Stimulated activated CD8-positive, alpha-beta memory T cell treated with anti-CD3 and anti-CD28 coated beads, Interleukin-15, amount 100 ng/mL, for 24 hours (primary cell): ENCODE data around the gene MAP1S.

Experiments
- DNase-seq: peaks from one replicate; pipeline ENCODE4 v3.0.0-alpha.2; 2020; ENCODE audit warnings: low read depth

The MAP1S gene

DNA sequence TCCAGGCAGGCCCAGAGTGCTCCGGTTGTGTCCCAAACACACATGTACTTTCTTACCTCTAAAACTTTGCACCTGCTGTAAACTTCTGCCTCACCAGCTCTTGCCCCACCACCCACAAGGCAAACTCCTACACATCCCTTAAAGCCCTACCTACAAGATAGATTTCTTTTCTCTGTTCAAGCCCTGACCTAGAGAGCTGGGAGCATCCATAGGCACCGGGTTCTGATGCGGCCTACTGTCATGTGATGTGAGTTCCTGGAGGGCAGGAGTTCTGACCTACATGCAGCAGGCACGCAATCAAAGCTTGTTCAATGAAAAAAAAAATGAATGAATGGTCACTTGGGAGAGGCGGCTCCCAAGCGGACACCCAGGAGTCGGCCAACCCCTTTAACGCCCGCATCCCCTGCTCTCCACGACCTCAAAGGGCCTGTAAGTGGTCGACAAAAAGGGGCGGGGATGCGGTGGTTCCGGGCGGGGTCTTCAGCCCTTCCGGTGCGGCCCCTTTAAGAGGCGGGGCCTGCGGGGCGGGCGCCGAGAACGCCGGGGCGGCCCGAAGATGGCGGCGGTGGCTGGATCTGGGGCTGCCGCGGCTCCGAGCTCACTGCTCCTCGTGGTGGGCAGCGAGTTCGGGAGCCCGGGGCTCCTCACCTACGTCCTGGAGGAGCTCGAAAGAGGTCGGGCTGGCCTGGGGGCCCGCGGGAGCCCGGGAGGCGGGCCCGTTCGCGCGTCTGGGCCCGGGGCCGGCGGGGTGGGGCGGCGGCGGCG, at the start of gene MAP1S:
TSS of gene MAP1S (plus strand) at position 534 of the 765 bp plus-strand sequence. CDS start at position 557, 23 bp downstream.
- peak; percentile 42 for DNase-seq

DNA sequence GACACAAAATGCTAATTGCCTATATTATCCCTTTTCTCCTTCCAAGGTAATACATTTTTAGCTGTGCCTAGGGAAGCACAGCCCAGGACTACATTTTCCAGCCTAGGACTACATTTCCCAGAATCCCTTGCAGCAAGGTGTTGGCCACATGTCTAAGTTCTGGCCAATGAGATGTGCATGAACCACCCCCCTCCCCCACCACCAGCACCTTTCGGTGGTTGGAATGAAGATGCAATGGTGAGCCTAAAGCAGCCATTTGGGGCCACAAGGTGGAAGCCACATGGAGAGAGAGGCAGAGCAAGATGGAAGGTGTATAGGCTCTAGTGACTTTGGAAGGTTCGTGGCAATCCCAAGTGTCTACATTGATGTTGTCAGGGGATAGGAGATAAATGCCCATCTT, 47.4 kb upstream of the MAP1S start:
- no peak for DNase-seq

DNA sequence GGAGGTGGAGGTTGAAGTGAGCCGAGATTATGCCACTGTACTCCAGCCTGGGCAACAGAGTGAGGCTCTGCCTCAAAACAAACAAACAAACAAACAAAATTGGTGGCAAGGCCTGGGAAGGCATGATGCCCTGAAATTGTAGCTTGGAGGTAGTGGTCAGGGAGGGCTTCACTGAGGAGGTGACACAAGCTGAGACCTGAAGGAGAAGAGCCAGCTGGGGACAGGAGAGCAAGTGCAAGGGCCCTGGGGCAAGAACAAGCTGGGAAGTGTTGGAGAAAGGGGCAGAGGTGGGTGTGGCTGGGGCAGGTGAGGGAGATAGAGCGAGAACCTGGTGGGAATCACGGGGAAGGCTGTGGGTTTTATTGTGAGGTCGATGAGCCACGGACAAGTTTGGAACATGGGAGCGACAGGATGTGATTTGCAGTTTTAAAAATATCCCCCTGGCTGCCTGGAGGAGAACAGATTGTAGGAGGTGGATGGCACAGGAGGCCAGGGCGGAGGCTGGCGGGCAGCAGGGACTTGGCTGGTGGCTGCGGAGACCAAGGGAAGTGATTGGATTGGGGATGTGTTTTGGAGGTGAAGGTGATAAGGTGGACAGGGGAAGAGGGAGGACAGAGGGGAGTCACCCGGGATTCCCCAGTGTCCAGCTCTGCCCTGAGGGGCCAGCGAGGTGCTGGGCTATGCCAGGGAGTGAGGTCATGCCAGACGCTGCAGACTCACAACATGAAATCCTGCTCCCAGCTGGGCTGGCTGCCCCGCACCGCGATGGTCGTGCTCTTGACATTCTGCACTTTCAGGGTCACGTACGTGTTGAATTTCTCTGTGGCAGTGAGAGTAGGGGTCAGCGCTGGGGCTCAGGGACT, 45.1 kb upstream of the MAP1S start:
- DNase-seq = no peak

- DNase-seq = no peak
Observed at GRCh38 chr19:17676295-17676694, 43.0 kb upstream of the MAP1S start.

DNA sequence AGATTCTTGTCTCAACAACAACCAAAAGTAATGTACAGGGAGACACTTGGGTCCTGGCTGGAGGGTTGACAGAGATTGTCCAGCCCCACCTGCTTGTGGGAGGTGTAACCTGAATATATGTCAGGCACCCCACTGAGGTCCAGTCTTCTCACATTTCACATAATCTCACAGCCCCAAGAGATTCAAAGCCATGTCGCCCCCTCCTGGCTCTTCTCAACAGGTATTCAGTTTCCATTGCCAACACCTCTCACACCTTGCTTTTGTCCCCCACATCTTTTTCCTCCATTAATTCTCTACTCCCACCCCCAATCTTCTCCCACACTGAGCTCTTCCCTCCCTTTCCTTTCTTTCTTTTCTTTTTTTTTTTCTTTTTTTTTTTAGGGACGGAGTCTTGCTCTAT, 42.3 kb upstream of the MAP1S start:
- DNase-seq = no peak

- DNase-seq = no peak
Observed at GRCh38 chr19:17678836-17679235, 40.4 kb upstream of the MAP1S start.

- no peak for DNase-seq
Observed at GRCh38 chr19:17679526-17680229, 39.6 kb upstream of the MAP1S start.

DNA sequence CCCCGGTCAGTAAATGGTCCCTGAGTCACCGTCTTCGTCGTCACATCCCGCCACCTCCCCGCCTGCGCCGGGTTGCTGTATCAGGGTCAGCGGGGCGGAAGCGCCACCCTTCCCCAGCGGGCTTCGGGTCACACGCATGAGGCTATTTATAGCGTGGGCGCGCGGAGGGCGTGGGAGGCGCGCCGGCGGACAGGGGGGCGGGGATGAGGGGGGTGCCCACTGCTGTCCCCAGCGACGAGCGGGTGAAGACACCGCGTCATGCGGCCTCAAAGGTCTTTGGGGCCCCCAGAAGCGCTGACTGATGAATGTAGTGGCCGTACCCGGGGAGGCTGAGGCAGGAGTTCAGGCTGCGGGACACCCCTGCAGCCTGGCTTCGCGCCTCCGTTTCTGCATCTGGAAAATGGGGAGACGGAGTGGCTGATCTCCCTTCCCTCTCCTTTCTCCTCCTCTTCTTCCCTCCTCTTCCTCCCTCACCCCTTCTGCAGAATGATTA, 39.0 kb upstream of the MAP1S start:
- DNase-seq = peak; percentile 12

DNA sequence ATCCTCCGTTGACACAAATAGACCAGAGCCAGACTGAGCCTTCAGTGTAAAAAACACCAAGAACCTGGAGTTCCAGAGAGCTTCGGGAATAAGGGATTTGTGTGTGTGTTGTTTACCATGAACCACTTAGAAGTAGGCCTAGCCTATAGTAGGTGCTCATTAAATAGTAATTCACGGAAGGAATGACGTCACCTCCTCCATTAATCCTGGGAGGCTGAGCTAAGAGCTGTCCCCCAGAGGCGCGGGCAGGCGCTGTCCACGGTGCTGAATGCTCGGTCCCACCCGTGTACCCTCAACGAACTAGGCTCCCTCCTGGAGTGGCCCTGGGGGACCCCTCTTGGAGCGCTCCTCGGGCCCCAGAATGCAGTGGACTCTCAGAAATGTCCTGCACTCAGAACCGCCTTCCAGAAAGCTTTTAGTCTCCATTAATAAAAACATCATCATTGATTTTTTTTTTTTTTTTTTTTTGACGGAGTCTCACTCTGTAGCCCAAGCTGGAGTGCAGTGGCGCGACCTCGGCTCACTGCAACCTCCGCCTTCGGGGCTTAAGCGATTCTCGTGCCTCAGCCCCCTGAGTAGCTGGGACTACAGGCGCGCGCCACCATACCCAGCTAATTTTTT, 37.7 kb upstream of the MAP1S start:
- DNase-seq = no peak

DNA sequence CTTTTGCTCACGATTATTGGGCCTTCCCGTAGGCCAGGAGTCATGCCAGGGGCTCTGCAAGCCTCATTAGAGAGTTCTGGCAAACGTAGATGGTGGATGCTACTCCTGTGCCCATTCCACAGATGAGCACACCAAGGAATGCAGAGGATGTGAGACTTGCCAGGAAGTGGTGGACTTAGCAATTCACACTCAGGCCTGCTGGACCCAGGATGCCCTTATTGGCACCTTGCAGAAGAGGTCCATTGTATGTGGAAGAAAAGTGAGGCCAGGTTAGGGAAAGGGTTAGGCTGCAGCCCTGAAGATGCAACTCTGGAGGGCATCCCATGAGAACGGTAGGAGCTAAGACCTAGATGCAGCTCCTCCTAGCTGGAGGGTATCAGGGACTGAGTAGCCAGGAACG, 37.0 kb upstream of the MAP1S start:
- DNase-seq = no peak

- no peak for DNase-seq
Observed at GRCh38 chr19:17683078-17683477, 36.2 kb upstream of the MAP1S start.

DNA sequence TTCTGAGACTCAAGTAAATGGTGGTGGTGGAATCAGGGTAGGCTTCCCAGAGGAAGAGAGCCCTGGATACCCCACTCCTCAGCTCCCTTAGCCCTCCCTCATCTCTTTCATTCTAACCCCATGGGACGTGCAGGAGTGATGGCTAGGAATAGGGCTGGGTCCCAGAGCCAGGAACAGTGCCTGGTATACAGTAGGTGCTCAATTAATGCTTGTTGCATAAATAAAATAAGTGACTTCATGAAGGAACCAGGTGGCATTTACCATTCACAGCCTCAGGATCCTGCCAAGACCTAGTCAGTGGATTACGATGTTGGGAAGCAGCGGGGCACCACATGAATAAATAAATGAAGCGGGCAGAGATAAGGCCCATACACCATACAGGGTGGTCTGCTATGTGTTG, 35.0 kb upstream of the MAP1S start:
- no peak for DNase-seq

GRCh38 chr19:17685451-17686022, 33.7 kb upstream of the MAP1S start:
- no peak for DNase-seq

- DNase-seq = no peak
Observed at GRCh38 chr19:17686023-17686521, 33.2 kb upstream of the MAP1S start.

- DNase-seq = no peak
Observed at GRCh38 chr19:17686592-17687024, 32.7 kb upstream of the MAP1S start.

- no peak for DNase-seq
Observed at GRCh38 chr19:17687141-17687856, 32.0 kb upstream of the MAP1S start.

DNA sequence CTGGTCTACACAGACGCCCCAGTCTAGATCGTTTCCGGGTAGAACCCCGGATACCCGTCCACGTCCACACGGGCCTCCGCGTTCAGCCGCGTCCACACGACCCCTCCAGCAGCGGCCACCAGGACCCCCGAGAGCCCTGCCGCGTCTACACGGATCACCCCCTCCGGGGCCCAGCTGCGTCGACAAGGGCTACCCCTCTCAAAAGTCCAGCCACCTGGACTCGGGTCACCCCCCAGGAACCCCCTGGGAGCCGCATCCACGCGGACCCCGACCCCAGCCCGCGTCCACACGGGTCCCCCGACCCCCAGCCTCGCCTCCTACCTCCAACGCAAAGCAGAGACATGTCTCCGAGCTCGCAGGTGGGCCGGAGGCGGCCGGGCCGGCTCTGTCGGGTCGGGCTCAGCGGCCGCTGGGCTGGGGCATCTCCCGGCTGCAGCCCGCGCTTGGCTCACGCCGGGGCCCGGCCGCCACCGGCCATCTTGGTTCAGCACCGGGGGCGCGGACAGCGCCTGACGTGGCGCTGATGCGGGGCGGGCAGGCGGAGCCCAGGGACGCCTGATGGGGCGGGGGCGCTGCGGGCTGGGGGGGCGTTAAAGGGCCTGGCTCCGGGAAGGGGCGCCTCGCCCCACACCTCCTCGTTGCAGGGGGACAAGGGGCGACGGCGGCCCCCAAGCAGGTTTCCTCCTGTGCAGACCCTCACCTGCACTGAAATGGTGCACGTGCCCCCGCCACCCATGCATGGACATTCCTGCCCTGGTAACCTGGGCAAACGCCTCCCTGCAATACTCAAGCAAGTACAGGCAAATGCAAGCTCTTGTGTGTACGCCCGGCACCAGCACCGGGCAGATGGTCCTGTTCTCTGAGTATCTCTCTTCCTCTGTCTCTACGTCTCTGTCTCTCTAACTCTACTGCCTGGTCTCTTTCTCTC, 31.2 kb upstream of the MAP1S start, which contains the start of gene UNC13A:
TSS of gene UNC13A (minus strand) at position 498 of the 928 bp plus-strand sequence. CDS start at position 343, 155 bp downstream.
- DNase-seq = peak; percentile 34

DNA sequence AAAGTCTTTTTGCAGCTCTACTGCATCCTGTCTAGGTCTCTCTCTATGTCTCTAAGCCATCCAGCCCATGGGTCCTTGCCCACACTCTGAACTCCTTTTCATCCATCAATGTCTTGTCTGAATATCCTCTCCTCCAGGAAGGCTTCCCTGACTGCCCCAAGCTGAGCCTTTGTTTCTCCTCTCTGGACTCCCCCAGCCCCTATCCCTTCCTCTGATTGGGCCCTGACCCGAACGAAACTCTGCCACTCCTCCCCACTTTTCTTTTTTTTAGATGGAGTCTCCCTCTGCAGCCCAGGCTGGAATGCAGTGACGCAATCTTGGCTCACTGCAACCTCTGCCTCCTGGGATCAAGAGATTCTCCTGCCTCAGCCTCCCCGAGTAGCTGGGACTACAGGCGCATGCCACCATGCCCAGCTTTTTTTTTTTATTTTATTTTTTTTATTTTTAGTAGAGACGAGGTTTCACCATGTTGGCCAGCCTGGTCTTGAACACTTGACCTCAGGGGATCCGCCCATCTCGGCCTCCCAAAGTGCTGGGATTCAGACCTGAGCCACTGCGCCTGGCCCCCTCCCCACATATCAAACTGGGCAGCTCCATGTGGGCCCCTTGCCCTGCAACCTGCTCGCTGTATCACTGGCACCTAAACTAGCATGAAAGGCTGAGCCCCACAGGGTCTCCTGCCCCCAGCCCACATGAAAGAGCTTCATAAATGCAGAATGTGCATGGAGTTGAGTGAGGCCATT, 30.3 kb upstream of the MAP1S start:
- DNase-seq = no peak

DNA sequence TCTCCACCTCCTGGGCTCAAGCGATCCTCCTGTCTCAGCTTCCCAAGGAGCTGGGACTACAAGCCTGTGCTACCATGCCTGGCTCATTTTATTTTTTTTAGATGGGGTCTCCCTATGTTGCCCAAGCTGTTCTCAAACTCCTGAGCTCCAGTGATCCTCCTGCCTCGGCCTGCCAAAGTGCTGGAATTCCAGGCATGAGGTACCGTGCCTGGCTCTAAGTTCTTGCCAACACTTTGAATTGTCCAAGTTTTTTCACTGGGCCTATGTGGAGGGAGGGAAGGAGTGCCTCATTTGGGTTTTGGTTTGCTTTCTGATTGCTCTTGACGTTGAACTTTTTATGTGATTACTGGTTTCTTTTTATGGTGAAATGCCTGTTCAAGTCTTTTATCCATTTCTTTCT, 26.7 kb upstream of the MAP1S start:
- no peak for DNase-seq
